Thyroid gland (tissue), 4 donors: ENCODE measurements around the gene DGKA.

Experiments used
- POLR2A ChIP-seq, 2 donors: fragments of 450-650 bp; IDR thresholded peaks; one replicate each; pipeline ENCODE4 v1.6.1; 2017; ENCODE audit warnings: antibody characterized with exemption in 2 of 2, mild to moderate bottlenecking in 2 of 2, moderate library complexity in 1 of 2
- TF ChIP-seq, protein P1 (sequence below), 6 experiments: fragments of 200-600 bp in 3 of 6; fragments of 450-650 bp in 3 of 6; sonication (generic) in 3 of 6; IDR thresholded peaks; one replicate each; pipeline ENCODE4 v1.5.1; 2016 to 2019; ENCODE audit warnings: antibody characterized with exemption in 6 of 6, mild to moderate bottlenecking in 2 of 6, inconsistent platforms in 1 of 6, moderate library complexity in 1 of 6

DNA sequence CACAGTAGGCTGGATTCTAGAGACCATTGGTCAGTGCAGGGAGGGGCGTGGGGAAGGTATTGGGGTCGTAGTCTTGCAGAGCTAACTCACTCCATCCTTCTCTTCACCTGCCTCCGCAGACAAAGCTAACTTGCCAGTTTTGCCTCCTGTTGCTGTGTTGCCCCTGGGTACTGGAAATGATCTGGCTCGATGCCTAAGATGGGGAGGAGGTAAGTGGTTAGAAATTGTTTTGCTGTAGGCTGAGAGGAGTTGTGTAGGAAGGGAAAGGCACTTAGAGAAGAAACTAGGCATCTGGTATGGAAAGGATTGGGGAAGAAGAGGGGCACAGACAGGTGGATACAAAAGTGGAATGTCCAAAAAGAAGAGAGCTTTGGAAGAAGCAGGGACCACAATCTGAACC lies 11.1 kb downstream of the DGKA start:
- TF ChIP-seq, protein P1, sequence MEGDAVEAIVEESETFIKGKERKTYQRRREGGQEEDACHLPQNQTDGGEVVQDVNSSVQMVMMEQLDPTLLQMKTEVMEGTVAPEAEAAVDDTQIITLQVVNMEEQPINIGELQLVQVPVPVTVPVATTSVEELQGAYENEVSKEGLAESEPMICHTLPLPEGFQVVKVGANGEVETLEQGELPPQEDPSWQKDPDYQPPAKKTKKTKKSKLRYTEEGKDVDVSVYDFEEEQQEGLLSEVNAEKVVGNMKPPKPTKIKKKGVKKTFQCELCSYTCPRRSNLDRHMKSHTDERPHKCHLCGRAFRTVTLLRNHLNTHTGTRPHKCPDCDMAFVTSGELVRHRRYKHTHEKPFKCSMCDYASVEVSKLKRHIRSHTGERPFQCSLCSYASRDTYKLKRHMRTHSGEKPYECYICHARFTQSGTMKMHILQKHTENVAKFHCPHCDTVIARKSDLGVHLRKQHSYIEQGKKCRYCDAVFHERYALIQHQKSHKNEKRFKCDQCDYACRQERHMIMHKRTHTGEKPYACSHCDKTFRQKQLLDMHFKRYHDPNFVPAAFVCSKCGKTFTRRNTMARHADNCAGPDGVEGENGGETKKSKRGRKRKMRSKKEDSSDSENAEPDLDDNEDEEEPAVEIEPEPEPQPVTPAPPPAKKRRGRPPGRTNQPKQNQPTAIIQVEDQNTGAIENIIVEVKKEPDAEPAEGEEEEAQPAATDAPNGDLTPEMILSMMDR (IDR thresholded peaks at IDR 0.05) = no peak
- no peak for TF ChIP-seq POLR2A (IDR thresholded peaks at IDR 0.05)
